Stimulated activated CD8-positive, alpha-beta memory T cell treated with anti-CD3 and anti-CD28 coated beads, Interleukin-7, amount 100 ng/mL, for 24 hours (primary cell): ENCODE data around the gene ARHGEF4.
"Not testable (repeated sequence)": the region's sequence is repeated elsewhere in the genome, so short reads cannot be mapped to it uniquely, and the experiment has no call there.

ENCODE experiments used
- DNase-seq: peaks from one replicate; pipeline ENCODE4 v3.0.0-alpha.2; 2020; ENCODE audit warnings: low read depth

ARHGEF4 gene

GRCh38 chr2:131055169-131056065 lies 218.7 kb downstream of the ARHGEF4 start:
- no peak for DNase-seq

GRCh38 chr2:131056204-131056931 lies 219.7 kb downstream of the ARHGEF4 start:
- DNase-seq: no peak

- DNase-seq: no peak
Observed at GRCh38 chr2:131056932-131057287, 220.2 kb downstream of the ARHGEF4 start.

GRCh38 chr2:131058214-131058843 lies 221.6 kb downstream of the ARHGEF4 start:
- no peak for DNase-seq

- no peak for DNase-seq
Observed at GRCh38 chr2:131058920-131059319, 222.2 kb downstream of the ARHGEF4 start.

GRCh38 chr2:131063501-131064283 lies 227.0 kb downstream of the ARHGEF4 start:
- DNase-seq: no peak

- no peak for DNase-seq
Observed at GRCh38 chr2:131064589-131065512, 228.1 kb downstream of the ARHGEF4 start.

- no peak for DNase-seq
Observed at GRCh38 chr2:131067465-131068125, 230.9 kb downstream of the ARHGEF4 start.

GRCh38 chr2:131068172-131068571 lies 231.5 kb downstream of the ARHGEF4 start:
- DNase-seq: not testable (repeated sequence)

- not testable (repeated sequence) for DNase-seq
Observed at GRCh38 chr2:131075578-131075977, 238.9 kb downstream of the ARHGEF4 start.

- DNase-seq: no peak
Observed at GRCh38 chr2:131076707-131077106, 240.0 kb downstream of the ARHGEF4 start.

- no peak for DNase-seq
Observed at GRCh38 chr2:131077182-131077846, 240.6 kb downstream of the ARHGEF4 start.

- DNase-seq: no peak
Observed at GRCh38 chr2:131077966-131078365, 241.3 kb downstream of the ARHGEF4 start.

GRCh38 chr2:131079931-131080330 lies 243.2 kb downstream of the ARHGEF4 start:
- not testable (repeated sequence) for DNase-seq

GRCh38 chr2:131081190-131081589 lies 244.5 kb downstream of the ARHGEF4 start:
- DNase-seq: no peak

- DNase-seq: no peak
Observed at GRCh38 chr2:131085646-131086045, 248.9 kb downstream of the ARHGEF4 start.

GRCh38 chr2:131092458-131093005 lies 255.8 kb downstream of the ARHGEF4 start:
- DNase-seq: no peak

- DNase-seq: peak; percentile 67
Observed at GRCh38 chr2:131093006-131093695, 256.4 kb downstream of the ARHGEF4 start, which contains the start of gene FAM168B. TSS of gene FAM168B (minus strand) at chr2:131093460. CDS start at chr2:131082646, 10,814 bp downstream.
